CD4-positive, alpha-beta memory T cell (primary cell): ENCODE data around the gene VIPR2. TPM values are rescaled to one million over a fixed set of nuclear protein-coding genes. Genes with fewer than 3 reads are reported as not detected.
"Not testable (repeated sequence)": the region's sequence is repeated elsewhere in the genome, so short reads cannot be mapped to it uniquely, and the experiment has no call there.

Source experiments
- CTCF ChIA-PET: fragments of 350-600 bp; sonication (Branson Sonifier 250); formaldehyde crosslinking; loops from one replicate; lab custom pipeline; 2021; ENCODE audit warnings: inconsistent platforms; ENCODE audit not compliant: partially characterized antibody; lab: Charles Lee
- POLR2A ChIA-PET: fragments of 350-600 bp; sonication (Branson Sonifier 250); formaldehyde crosslinking; loops from one replicate; lab custom pipeline; 2021; ENCODE audit not compliant: partially characterized antibody; lab: Charles Lee
- DNase-seq, 5 donors: peaks; one replicate each; pipeline versions ENCODE4 v3.0.0 to v3.0.0-alpha.2; 2020 to 2022; ENCODE audit warnings: mixed read lengths in 1 of 5
- H3K27ac ChIP-seq: one replicate; pipeline ENCODE4 v1.7.0; 2013; ENCODE audit warnings: low read depth, low read length
- H3K27me3 ChIP-seq: 2 replicates; pipeline ENCODE4 v1.7.0; 2013; ENCODE audit warnings: mild to moderate bottlenecking, low read length, moderate library complexity; ENCODE audit not compliant: insufficient read depth
- H3K36me3 ChIP-seq: 2 replicates; pipeline ENCODE4 v1.7.0; 2013; ENCODE audit warnings: mild to moderate bottlenecking, low read length, moderate library complexity; ENCODE audit not compliant: insufficient read depth
- H3K4me1 ChIP-seq: 2 replicates; pipeline ENCODE4 v1.7.0; 2013; ENCODE audit warnings: mild to moderate bottlenecking, low read length, moderate library complexity; ENCODE audit not compliant: insufficient read depth
- H3K4me3 ChIP-seq, 2 donors: one replicate each; pipeline ENCODE4 v1.7.0; 2013; ENCODE audit warnings: low read length in 2 of 2, mild to moderate bottlenecking in 1 of 2
- H3K9me3 ChIP-seq, 2 donors: one replicate each; pipeline ENCODE4 v1.7.0; 2013; ENCODE audit warnings: low read length in 2 of 2, control low read depth in 1 of 2; ENCODE audit not compliant: control insufficient read depth in 1 of 2
- H3K27ac Mint-ChIP-seq, 7 donors: one replicate each; pipeline ENCODE4 v1.8.0; 2020 to 2021; ENCODE audit warnings: mixed read lengths in 7 of 7, mild to moderate bottlenecking in 6 of 7, inconsistent platforms in 3 of 7, moderate library complexity in 3 of 7
- H3K27me3 Mint-ChIP-seq, 2 donors: one replicate each; pipeline ENCODE4 v1.8.0; 2020 to 2021; ENCODE audit warnings: mixed read lengths in 2 of 2
- H3K36me3 Mint-ChIP-seq, 2 donors: one replicate each; pipeline ENCODE4 v1.8.0; 2020 to 2021; ENCODE audit warnings: mixed read lengths in 2 of 2, inconsistent platforms in 1 of 2, mild to moderate bottlenecking in 1 of 2
- H3K4me1 Mint-ChIP-seq, 4 donors: one replicate each; pipeline ENCODE4 v1.8.0; 2020 to 2021; ENCODE audit warnings: mixed read lengths in 4 of 4, mild to moderate bottlenecking in 1 of 4
- H3K4me3 Mint-ChIP-seq, 8 donors: one replicate each; pipeline ENCODE4 v1.8.0; 2020 to 2021; ENCODE audit warnings: mixed read lengths in 8 of 8, mild to moderate bottlenecking in 7 of 8, moderate library complexity in 6 of 8, inconsistent platforms in 3 of 8
- H3K9me3 Mint-ChIP-seq, 8 donors: one replicate each; pipeline ENCODE4 v1.8.0; 2020 to 2021; ENCODE audit warnings: mixed read lengths in 8 of 8, mild to moderate bottlenecking in 5 of 8, inconsistent platforms in 3 of 8, moderate library complexity in 1 of 8
- intact Hi-C: fragments of 100-400 bp; cut with micrococcal nuclease; formaldehyde crosslinking; loops from one replicate; pipeline ENCODE4 v1.15.1; 2023
- polyA plus RNA-seq, 2 donors: library from polyadenylated mRNA; unstranded; fragments of 300-500 nt; fragmentation: Illumina TruSeq; gene quantifications; one replicate each; pipeline ENCODE4 v1.2.3, GENCODE V29; 2021
- total RNA-seq, 2 experiments: library from RNA; stranded (reverse); gene quantifications; one replicate each; pipeline ENCODE4 v1.2.3, GENCODE V29; 2021

The VIPR2 gene
- total and polyA plus RNA-seq, 4 experiments from 2014 or later, result 0.15 to 0.17 TPM; not detected in 2

DNA sequence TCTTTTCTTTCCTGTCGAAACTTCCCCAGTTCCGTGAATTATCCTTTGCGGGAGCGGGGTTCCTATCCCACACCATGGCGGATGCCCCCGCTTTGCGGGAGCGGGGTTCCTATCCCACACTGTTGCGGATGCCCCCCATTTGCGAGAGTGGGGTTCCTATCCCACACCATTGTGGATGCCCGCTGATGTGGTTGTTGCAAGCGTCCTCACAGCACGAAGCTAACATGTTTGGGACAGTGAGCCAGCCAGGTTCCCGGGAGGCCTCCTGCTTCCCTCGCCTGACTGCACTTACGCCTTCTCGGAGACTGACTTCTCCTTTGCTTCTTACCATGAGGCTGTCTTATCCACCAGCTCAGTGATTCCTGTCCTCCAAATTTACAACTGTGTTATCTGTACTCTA lies 134.7 kb downstream of the VIPR2 start:
- Mint-ChIP-seq H3K36me3 (peaks cover 0 to 3% of the 10 kb centered on the region in 2 donors), H3K27me3 (peaks cover 2 to 3% of the 10 kb centered on the region in 2 donors), H3K27ac (no peak overlapping the region), H3K4me1 (peaks cover 0 to 5% (median under 1%) of the 10 kb centered on the region in 4 donors), H3K9me3 (peaks cover 0 to 3% (median 0%) of the 10 kb centered on the region in 8 donors), H3K4me3 (peak overlapping the region in 1 of 8 donors; percentile 50)
- intact Hi-C loops, result no loop called here
- CTCF ChIA-PET, result no interaction called here
- H3K4me3 ChIP-seq, result no peak overlapping the region
- no peaks in the 10 kb centered on the region for H3K36me3 ChIP-seq
- H3K27me3 ChIP-seq, result no peaks in the 10 kb centered on the region
- no peaks in the 10 kb centered on the region for H3K9me3 ChIP-seq
- no peak overlapping the region for H3K27ac ChIP-seq
- H3K4me1 ChIP-seq, result peaks cover 2% of the 10 kb centered on the region
- no peak for DNase-seq
- POLR2A ChIA-PET, result no interaction called here

GRCh38 chr7:159008417-159008816 lies 136.2 kb downstream of the VIPR2 start:
- ChIA-PET POLR2A (no interaction called here), CTCF (no interaction called here)
- Mint-ChIP-seq H3K36me3 (peaks cover 0 to 3% of the 10 kb centered on the region in 2 donors), H3K27me3 (peaks cover 3 to 4% of the 10 kb centered on the region in 2 donors), H3K9me3 (peaks cover 0 to 3% (median 0%) of the 10 kb centered on the region in 8 donors), H3K4me3 (no peak overlapping the region), H3K27ac (peak overlapping the region in 1 of 7 donors; percentile 12), H3K4me1 (peaks cover 2 to 16% (median 4%) of the 10 kb centered on the region in 4 donors)
- intact Hi-C loops, result no loop called here
- Histone ChIP-seq H3K27ac (no peak overlapping the region), H3K27me3 (no peaks in the 10 kb centered on the region), H3K4me3 (no peak overlapping the region), H3K4me1 (peaks cover 5% of the 10 kb centered on the region), H3K36me3 (no peaks in the 10 kb centered on the region), H3K9me3 (no peaks in the 10 kb centered on the region)
- no peak for DNase-seq

- Histone ChIP-seq H3K36me3 (no peaks in the 10 kb centered on the region), H3K4me1 (peaks cover 5% of the 10 kb centered on the region), H3K27me3 (no peaks in the 10 kb centered on the region), H3K4me3 (no peak overlapping the region), H3K9me3 (no peaks in the 10 kb centered on the region), H3K27ac (no peak overlapping the region)
- Mint-ChIP-seq H3K9me3 (peaks cover 0 to 3% (median 0%) of the 10 kb centered on the region in 8 donors), H3K4me1 (peaks cover 2 to 16% (median 4%) of the 10 kb centered on the region in 4 donors), H3K36me3 (peaks cover 0 to 3% of the 10 kb centered on the region in 2 donors), H3K4me3 (peak overlapping the region in 1 of 8 donors; percentile 15), H3K27ac (no peak overlapping the region), H3K27me3 (peaks cover 5% of the 10 kb centered on the region in 2 donors)
- POLR2A ChIA-PET, result no interaction called here
- CTCF ChIA-PET, result no interaction called here
- no peak for DNase-seq
- intact Hi-C loops, result no loop called here
These were observed 136.7 kb downstream of the VIPR2 start for GRCh38 chr7:159007996-159008389.

- ChIA-PET POLR2A (no interaction called here), CTCF (no interaction called here)
- Histone ChIP-seq H3K9me3 (no peaks in the 10 kb centered on the region), H3K27ac (no peak overlapping the region), H3K36me3 (no peaks in the 10 kb centered on the region), H3K27me3 (no peaks in the 10 kb centered on the region), H3K4me1 (peaks cover 5% of the 10 kb centered on the region), H3K4me3 (no peak overlapping the region)
- Mint-ChIP-seq H3K36me3 (peaks cover 0 to 3% of the 10 kb centered on the region in 2 donors), H3K27me3 (peaks cover 5% of the 10 kb centered on the region in 2 donors), H3K27ac (peak overlapping the region in 1 of 7 donors; percentile 34), H3K4me3 (peak overlapping the region in 2 of 8 donors; percentile 37 to 38), H3K4me1 (peaks cover 2 to 16% (median 4%) of the 10 kb centered on the region in 4 donors), H3K9me3 (peaks cover 0 to 3% (median 0%) of the 10 kb centered on the region in 8 donors)
- DNase-seq, result no peak
- intact Hi-C loops, result no loop called here
These were observed 137.2 kb downstream of the VIPR2 start for GRCh38 chr7:159007364-159007995.

DNA sequence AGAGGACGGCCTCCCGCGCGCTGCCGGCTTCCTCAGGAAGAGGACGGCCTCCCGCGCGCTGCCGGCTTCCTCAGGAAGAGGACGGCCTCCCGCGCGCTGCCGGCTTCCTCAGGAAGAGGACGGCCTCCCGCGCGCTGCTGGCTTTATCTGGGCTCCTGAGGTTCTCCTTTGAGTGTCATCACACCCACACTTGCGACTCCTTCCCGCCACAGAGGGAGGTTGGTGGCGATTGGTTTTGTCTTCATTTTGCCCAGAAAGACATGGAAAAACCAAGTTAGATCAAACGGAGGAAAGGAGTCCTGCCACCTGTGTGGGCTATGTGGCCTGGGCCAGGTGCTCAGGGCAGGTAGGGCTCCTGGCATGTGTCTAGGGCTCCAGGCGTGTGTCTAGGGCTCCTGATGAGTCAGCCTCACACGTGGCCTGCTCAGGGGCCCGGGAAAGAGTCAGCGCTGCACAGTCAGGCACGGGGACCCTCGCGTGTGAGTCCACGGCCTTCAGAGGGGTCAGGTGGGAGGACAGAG lies 138.0 kb downstream of the VIPR2 start:
- H3K27ac ChIP-seq, result no peak overlapping the region
- H3K4me1 ChIP-seq, result peaks cover 5% of the 10 kb centered on the region
- no peaks in the 10 kb centered on the region for H3K36me3 ChIP-seq
- Mint-ChIP-seq H3K4me1 (peaks cover 2 to 16% (median 4%) of the 10 kb centered on the region in 4 donors), H3K4me3 (peak overlapping the region in 7 of 8 donors; percentile 38 to 74 (median 42)), H3K27ac (peak overlapping the region in 1 of 7 donors; percentile 34), H3K27me3 (peaks cover 2 to 5% of the 10 kb centered on the region in 2 donors), H3K36me3 (peaks cover 0 to 3% of the 10 kb centered on the region in 2 donors), H3K9me3 (peaks cover 0 to 3% (median 0%) of the 10 kb centered on the region in 8 donors)
- no peak for DNase-seq
- H3K27me3 ChIP-seq, result no peaks in the 10 kb centered on the region
- POLR2A ChIA-PET, result no interaction called here
- intact Hi-C loops, result no loop called here
- H3K9me3 ChIP-seq, result no peaks in the 10 kb centered on the region
- CTCF ChIA-PET, result no interaction called here
- no peak overlapping the region for H3K4me3 ChIP-seq

DNA sequence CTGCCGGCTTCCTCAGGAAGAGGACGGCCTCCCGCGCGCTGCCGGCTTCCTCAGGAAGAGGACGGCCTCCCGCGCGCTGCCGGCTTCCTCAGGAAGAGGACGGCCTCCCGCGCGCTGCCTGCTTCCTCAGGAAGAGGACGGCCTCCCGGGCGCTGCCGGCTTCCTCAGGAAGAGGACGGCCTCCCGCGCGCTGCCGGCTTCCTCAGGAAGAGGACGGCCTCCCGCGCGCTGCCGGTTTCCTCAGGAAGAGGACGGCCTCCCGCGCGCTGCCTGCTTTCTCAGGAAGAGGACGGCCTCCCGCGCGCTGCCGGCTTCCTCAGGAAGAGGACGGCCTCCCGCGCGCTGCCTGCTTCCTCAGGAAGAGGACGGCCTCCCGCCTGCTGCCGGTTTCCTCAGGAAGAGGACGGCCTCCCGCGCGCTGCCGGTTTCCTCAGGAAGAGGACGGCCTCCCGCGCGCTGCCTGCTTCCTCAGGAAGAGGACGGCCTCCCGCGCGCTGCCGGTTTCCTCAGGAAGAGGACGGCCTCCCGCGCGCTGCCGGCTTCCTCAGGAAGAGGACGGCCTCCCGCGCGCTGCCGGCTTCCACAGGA lies 138.6 kb downstream of the VIPR2 start:
- peaks cover 2 to 14% (median 4%) of the 10 kb centered on the region in 4 donors for H3K4me1 Mint-ChIP-seq
- H3K36me3 ChIP-seq, H3K9me3 ChIP-seq, H3K27me3 ChIP-seq, H3K9me3 Mint-ChIP-seq, H3K27me3 Mint-ChIP-seq, H3K36me3 Mint-ChIP-seq, H3K4me3 ChIP-seq, H3K4me1 ChIP-seq, H3K27ac Mint-ChIP-seq, H3K27ac ChIP-seq, intact Hi-C loops, CTCF ChIA-PET, POLR2A ChIA-PET, H3K4me3 Mint-ChIP-seq, DNase-seq: not testable (repeated sequence)

GRCh38 chr7:159005618-159006017 lies 139.0 kb downstream of the VIPR2 start:
- Mint-ChIP-seq H3K36me3 (peaks cover 0 to 3% of the 10 kb centered on the region in 2 donors), H3K27me3 (peaks cover 3 to 5% of the 10 kb centered on the region in 2 donors), H3K4me3 (peak overlapping the region in 5 of 8 donors; percentile 4 to 61 (median 32)), H3K4me1 (peaks cover 2 to 11% (median 4%) of the 10 kb centered on the region in 4 donors), H3K27ac (no peak overlapping the region), H3K9me3 (peaks cover 0 to 3% (median 0%) of the 10 kb centered on the region in 8 donors)
- POLR2A ChIA-PET, result no interaction called here
- no peak overlapping the region for H3K4me3 ChIP-seq
- H3K4me1 ChIP-seq, result peaks cover 5% of the 10 kb centered on the region
- no peaks in the 10 kb centered on the region for H3K27me3 ChIP-seq
- DNase-seq, result no peak
- no peak overlapping the region for H3K27ac ChIP-seq
- no peaks in the 10 kb centered on the region for H3K9me3 ChIP-seq
- intact Hi-C loops, result no loop called here
- CTCF ChIA-PET, result no interaction called here
- H3K36me3 ChIP-seq, result no peaks in the 10 kb centered on the region
